Right lung (tissue), 5 donors: ENCODE measurements around the gene ARPP19. TPM values are rescaled to one million over a fixed set of nuclear protein-coding genes. Genes with fewer than 3 reads are reported as not detected.
"Not testable (repeated sequence)": the region's sequence is repeated elsewhere in the genome, so short reads cannot be mapped to it uniquely, and the experiment has no call there.

Experiments
- DNase-seq, 2 donors: peaks; one replicate each; pipeline ENCODE4 v3.0.0-alpha.2; 2013
- polyA plus RNA-seq, 5 donors: library from polyadenylated mRNA; unstranded; fragments of 120-200 nt; gene quantifications; one replicate each; pipeline versions ENCODE4 v1.2.1 to v1.2.3, GENCODE V29; 2013; ENCODE audit warnings: inconsistent platforms in 1 of 5, low replicate concordance in 1 of 5; ENCODE audit not compliant: insufficient read length in 5 of 5, insufficient read depth in 1 of 5

ARPP19 gene
- polyA plus RNA-seq, 5 donors, result 81.8 to 137 (median 112) TPM

- DNase-seq, result no peak
Measured at GRCh38 chr15:52518487-52519371, 50.1 kb downstream of the ARPP19 start.

- no peak for DNase-seq
Measured at GRCh38 chr15:52517014-52517413, 51.8 kb downstream of the ARPP19 start.

DNA sequence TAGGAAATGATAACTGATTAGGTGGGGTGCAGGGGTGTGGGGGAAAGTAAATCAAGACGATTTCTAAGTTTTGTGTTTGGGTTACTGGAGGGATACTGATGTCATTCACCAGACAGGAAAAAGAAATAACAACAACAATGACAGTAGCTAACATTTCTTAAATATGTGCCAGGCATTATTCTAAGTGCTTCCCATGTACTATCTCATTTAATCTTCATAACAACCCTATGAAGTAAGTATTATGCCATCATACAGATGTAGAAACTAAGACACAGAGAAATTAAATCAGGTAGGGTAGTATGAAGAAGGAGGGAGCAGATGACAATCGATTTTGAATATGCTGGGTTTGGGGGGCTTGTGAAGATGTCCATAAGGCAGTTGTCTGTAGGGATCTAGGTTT lies 53.5 kb downstream of the ARPP19 start:
- DNase-seq, result no peak

- no peak for DNase-seq
Measured at GRCh38 chr15:52514482-52514881, 54.3 kb downstream of the ARPP19 start.

- DNase-seq, result not testable (repeated sequence)
Measured at GRCh38 chr15:52512869-52513268, 56.0 kb downstream of the ARPP19 start.

DNA sequence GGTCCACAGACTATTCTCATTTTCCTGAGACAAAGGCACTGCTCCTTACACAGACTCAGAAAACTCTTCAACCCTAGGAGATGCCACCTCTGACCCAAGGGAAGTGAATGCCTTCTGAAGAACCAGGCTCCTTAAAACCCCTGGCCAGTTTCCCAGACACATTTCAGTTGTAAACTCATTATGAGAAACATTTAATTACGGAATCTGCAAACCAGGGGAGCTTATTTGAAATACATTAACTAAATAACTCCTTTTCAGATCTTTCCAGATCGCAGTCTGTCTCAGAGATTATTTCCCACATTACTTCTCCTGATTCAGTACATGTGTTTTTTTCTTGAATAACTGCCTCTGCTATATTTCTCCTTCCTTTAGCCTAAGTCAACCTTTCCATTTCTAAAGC lies 57.7 kb downstream of the ARPP19 start:
- DNase-seq, result no peak

GRCh38 chr15:52509500-52510245 lies 59.2 kb downstream of the ARPP19 start:
- no peak for DNase-seq

GRCh38 chr15:52506549-52506948 lies 62.3 kb downstream of the ARPP19 start:
- DNase-seq, result no peak

GRCh38 chr15:52505151-52505550 lies 63.7 kb downstream of the ARPP19 start:
- no peak for DNase-seq

DNA sequence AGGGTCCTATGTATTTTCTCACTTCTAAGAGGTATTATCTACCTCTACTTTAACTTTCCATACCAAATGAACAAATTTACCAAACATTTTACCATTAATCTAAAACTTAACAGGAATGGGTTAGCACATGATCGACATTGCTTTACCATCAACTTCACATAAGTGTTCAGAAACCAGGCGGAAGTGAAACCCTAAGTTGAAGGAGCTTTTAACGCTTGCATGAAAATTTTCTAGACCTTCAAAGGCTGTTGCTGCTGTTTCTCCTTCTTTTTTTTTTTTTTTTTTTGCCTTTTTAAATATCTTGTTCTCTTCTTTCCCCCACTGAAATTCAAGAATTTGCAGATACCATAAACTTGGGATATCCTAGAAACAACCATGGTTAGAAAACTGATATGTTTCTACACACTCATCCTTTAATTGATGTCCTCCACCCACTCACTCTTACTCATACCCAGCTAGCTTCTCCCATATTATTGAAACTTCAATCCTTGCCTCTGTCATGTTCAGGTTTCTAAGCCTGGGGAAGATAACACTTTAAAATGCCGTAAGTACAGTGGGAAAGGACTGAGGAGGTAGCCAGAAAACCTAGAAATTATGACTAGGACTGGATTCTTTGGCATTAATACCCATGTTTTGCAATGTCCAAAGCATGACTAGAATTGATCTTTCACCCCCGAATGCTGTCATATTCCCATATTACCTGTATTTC lies 64.9 kb downstream of the ARPP19 start:
- DNase-seq, result no peak

DNA sequence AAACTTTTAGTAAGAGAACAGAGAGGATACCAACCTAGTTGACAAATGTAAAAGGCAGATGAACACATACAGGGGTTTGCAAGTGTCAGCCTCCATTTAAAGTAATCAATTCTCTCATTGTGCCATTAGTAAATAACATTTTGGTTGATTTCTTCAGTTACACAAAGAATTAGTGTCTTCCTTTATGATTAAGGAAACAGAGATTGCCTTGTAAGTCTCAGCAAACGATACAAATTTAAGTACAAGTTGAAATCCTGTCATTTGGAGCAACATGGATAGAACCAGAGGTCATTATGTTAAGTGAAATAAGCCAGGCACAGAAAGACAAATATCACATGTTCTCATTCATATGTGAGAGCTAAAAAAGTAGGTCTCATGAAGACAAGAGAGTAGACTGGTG lies 66.2 kb downstream of the ARPP19 start:
- DNase-seq, result no peak

DNA sequence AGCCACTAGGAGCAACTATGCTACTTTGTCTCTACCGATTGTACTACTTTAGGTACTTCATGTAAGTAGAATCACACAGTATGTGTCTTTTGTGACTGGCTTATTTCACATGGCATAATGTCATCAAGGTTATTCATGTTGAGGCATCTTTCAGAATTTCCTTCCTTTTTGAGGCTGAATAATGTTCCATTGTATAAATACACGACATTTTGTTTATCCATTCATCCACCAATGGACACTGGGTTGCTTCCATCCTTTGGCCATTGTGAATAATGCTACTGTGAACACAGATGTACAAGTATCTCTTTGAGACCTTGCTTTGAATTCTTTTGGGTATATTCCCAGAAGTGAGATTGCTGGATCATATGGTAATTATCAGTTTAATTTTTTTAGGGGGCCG lies 69.3 kb downstream of the ARPP19 start:
- no peak for DNase-seq

- no peak for DNase-seq
Measured at GRCh38 chr15:52498706-52499105, 70.1 kb downstream of the ARPP19 start.

Other genes with a start within 250 kb of the ARPP19 start
- 10 to 100 TPM; 18.1 to 43.4 (median 40.2) TPM for gene MYO5A, start 40.1 kb downstream of the ARPP19 start, polyA plus RNA-seq
- 10 to 100 TPM; 39.9 to 80.9 (median 67.7) TPM for gene ATOSA, start 110.4 kb upstream of the ARPP19 start, polyA plus RNA-seq
- not detected for gene ONECUT1, start 221.3 kb upstream of the ARPP19 start, polyA plus RNA-seq